ENCODE results near the gene SH3PXD2A.

GRCh38 chr10:103765168-103765567 is 90.2 kb downstream of the SH3PXD2A start:
- TF ChIP-seq CTCF (conservative IDR thresholded peaks at IDR 0.05) (no peak), ZFX (IDR thresholded peaks at IDR 0.05) (no peak)

Measured in C4-2B (cell line).